Bone marrow (tissue), 2 donors: ENCODE results near the gene YWHAG.
"Not testable (repeated sequence)": the region's sequence is repeated elsewhere in the genome, so short reads cannot be mapped to it uniquely, and the experiment has no call there.

Experiments
- DNase-seq, 2 donors: peaks; one replicate each; lab custom pipeline; 2025; lab: John Stamatoyannopoulos, UW

The YWHAG gene

GRCh38 chr7:76358481-76359110 lies at the start of gene YWHAG:
Gene YWHAG (minus strand): TSS chr7:76358991. CDS start chr7:76358808, 183 bp downstream.
- DNase-seq, result no peak

GRCh38 chr7:76408121-76408560 lies 49.4 kb upstream of the YWHAG start:
- no peak for DNase-seq

DNA sequence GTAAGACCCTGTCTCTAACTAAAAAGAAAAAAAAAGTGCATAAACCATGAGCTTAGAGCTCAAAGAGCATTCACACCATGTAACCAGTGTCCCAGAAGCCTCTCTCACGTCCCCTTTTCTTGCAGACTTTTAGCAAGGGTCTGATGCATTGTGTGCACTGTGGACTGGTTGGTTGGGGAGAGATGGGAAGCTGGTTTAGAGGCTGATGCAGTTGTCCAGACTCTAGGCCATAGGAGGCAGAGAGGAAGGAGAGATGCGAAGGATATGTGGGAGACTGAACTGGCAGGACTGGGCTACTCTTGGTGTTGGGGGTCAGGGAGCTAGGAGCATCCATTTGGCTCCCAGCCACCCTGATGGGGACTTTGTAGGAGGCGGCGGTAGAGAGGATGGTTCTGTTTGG lies 48.9 kb upstream of the YWHAG start:
- DNase-seq, result no peak

DNA sequence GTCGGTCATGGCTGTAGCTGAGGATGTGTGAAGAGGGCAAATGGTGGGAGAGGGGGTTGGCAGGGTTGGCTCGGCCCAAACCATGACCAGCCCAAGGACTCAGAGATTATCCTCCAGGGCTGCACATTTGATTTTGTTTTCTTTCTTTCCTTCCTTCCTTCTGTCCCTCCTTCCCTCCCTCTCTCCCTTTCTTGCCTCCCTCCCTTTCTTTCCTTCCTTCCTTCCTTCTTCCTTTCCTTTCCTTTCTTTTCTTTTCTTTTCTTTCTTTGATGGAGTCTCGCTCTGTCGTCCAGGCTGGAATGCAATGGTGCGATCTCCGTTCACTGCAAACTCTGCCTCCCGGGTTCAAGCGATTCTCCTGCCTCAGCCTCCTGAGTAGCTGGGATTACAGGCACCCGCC lies 46.9 kb upstream of the YWHAG start:
- DNase-seq, result no peak

- peak in 1 of 2 donors; percentile 89 for DNase-seq
Measured at GRCh38 chr7:76403780-76404494, 45.1 kb upstream of the YWHAG start.

- not testable (repeated sequence) for DNase-seq
Measured at GRCh38 chr7:76403097-76403496, 44.3 kb upstream of the YWHAG start.

- DNase-seq, result no peak
Measured at GRCh38 chr7:76400248-76400647, 41.5 kb upstream of the YWHAG start.

DNA sequence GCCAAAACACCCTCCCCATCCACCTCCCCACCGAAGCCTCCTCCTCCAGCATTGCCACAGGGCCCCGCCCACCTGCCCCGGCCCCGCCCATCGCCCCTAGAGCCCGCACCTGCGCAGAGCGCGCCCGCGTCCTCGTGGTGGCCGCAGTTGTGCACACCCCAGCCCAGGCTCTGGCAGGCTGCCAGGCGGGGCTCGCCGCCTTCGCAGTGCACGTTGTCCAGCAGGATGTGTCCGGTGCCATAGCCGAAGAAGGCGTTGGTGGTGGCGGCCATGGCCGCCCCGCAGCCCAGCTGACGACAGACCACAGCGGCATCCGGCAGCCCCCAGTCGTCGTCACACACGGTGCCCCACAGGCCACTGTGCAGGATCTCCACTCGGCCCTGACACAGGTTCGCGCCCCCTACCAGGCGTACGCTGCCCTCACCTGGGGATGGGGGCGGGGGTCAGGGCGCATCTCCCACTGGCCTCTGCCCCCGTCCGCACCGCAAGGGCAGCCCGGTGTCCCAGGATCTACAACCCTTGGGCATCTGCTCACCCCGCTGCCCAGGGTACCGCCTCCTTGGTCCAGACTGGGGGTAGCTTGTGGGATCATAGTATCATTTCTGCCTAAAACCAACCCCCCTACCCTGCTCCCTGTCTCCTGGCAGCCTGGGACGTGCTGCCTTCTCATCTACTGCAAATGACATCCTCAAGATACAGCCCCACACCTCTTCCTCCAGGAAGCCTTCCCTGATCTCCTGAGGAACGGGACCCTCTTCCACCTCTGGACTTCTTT lies 38.8 kb upstream of the YWHAG start:
- peak; percentile 31 to 38 for DNase-seq

DNA sequence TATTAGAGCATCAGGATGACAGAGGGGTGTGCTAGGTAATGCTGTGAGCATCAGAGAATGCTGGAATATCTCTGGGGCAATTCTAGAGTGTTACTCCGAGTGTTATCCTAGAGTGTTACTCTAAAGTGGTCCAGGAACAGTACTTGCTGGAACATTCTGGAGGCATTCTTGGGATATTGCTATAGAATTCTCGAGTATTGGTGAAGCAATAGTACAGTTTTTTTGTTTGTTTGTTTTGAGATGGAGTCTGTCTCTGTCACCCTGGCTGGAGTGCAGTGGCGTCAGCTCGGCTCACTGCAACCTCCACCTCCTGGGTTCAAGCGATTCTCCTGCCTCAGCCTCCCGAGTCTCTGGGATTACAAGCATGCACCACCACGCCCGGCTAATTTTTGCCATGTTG lies 38.1 kb upstream of the YWHAG start:
- DNase-seq, result no peak

- no peak for DNase-seq
Measured at GRCh38 chr7:76395965-76396726, 37.4 kb upstream of the YWHAG start.

DNA sequence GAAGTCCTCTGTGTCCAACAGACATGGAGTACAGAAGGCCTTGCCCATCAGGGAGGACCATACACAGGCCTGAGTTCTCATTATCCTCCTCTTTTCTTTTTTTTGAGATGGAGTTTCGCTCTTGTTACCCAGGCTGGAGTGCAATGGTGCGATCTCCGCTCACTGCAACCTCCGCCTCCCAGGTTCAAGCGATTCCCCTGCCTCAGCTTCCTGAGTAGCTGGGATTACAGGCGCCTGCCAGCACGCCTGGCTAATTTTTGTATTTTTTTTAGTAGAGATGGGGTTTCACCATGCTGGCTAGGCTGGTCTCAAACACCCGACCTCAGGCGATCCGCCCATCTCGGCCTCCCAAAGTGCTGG lies 36.8 kb upstream of the YWHAG start:
- not testable (repeated sequence) for DNase-seq

- no peak for DNase-seq
Measured at GRCh38 chr7:76394957-76395356, 36.2 kb upstream of the YWHAG start.

GRCh38 chr7:76393116-76394031 lies 34.6 kb upstream of the YWHAG start:
- peak; percentile 65 to 80 for DNase-seq

DNA sequence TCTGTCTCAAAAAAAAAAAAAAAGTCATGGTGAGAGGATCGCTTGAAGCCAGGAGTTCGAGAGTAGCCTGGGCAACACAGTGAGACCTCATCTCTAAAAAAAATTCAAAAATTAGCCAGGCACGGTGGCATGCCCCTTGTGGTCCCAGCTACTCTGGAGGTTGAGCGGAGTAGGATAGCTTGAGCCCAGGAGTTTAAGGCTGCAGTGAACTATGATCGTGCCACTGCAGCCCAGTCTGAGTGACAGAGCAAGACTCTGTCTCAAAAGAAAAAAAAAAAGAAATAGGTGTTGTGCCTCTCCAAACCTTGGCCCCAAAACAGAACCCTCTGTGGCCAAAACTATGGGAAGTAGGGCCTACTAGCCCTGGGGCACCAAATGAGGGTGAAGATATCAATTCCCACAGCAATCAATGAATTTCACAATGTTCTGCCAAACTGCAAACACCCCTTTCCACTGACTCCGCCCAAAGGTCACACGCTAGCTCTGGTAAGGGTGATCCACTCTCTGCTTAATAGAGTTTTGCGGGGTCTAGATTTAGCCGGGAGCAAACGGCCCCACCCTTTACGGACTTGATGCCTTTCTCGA lies 33.8 kb upstream of the YWHAG start:
- no peak for DNase-seq

DNA sequence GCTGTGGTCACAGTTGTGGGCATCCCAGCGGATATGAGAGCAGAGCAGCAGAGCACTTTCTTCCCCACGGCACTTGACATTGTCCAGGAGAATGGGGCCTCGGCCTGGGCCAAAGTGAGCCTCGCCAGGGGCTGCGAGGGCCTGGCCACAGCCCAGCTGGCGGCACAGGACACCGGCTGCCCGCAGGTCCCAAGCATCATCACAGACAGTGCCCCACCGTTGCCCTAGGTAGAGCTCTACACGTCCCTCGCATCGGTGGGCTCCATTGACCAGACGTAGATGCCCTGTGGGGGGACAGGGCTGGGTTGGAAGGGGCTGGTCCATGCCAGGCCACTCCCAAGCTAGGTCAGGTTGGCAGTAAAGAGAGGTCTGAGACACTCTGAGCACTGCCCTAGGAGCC lies 31.3 kb upstream of the YWHAG start:
- no peak for DNase-seq

GRCh38 chr7:76387789-76388188 lies 29.0 kb upstream of the YWHAG start:
- DNase-seq, result not testable (repeated sequence)

- no peak for DNase-seq
Measured at GRCh38 chr7:76386691-76387260, 28.0 kb upstream of the YWHAG start.

DNA sequence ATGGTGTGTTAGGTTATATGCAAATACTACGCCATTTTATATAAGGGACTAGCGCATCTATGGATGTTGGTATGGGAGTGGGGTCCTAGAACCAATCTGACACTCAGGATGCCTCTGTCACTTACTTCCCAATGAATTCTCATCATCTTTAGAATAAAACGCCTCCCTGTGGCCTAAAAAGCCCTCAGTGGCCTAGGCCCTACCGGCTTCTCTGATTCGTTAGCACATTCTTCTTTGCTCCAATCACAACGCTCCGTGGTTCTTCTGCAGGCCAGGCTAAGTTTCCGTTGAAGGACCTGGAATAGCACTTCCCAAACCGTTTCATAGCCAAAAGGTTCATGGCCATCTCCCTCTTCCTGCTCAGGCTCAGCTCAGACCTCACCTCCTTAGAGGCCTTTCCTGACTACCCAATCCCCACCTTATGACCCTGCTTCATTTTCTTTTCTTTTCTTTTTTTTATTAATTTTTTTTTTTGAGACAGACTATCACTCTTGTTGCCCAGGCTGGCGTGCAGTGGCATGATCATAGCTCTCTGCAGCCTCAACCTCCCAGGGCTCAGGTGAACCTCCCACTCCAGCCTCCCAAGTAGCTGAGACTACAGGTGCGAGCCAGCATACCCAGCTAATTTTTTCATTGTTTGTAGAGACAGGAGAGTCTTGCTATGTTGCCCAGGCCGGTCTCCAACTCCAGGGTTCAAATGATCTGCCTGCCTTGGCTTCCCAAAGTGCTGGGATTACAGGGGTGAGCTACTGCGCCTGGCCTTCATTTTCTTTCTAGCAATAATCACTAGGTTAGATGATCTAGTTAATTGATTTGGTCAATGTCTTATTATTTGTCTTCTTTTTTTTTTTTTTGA lies 24.5 kb upstream of the YWHAG start:
- DNase-seq, result no peak

- no peak for DNase-seq
Measured at GRCh38 chr7:76381814-76382213, 23.0 kb upstream of the YWHAG start.

DNA sequence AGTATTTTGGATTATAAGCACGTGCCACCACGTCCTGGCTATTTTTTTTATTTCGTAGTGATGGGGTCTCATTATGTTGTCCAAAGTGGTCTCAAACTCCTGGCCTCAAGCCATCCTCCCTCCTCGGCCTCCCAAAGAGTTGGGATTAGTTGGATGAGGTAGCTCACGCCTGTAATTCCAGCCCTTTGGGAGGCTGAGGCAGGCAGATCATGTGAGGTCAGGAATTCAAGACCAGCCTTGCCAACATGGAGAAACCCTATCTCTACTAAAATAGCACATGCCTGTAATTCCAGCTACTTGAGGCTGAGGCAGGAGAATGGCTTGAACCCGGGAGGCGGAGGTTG lies 21.8 kb upstream of the YWHAG start:
- DNase-seq, result no peak
